ENCODE data around the gene KCNQ1OT1. TPM values are rescaled to one million over a fixed set of nuclear protein-coding genes. Genes with fewer than 3 reads are reported as not detected.

Gene KCNQ1OT1
- total and polyA plus RNA-seq, 8 donors: under 0.01 to 15.1 (median 2.3) TPM

DNA sequence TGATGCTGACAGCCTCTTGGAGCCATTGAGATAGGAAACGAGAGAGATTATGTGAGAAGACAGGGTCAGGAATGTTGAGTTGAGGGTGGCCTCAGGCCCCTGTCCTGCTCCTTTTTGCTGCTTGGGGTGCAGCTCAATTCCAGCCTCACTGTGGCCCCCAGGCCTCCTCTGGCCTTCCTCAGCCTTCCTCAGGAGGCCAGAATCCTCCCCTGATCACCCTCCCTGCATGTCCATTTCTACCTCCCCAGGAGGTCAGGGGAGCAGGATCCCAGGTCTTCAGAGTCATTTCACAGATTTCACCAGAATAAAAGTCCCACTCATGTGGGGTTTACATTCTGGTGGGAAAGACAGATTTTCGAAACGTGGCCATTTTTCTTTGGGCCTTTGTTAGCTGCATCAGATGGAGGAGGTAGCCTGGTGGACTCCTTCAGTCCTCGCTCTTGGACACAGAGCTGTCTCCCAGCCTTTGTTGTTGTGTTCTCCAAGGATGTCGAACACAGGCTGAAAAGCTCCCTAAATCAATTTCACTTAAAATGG lies 2.2 kb upstream of the KCNQ1OT1 start:
- intact Hi-C loops (cut with DNase I; ENCODE audit: low total_unique reads): loop anchor here (10.0 kb wide), 1 partner anchor 173 kb away; no protein-coding TSS in a partner anchor
- Histone ChIP-seq H3K36me3 (no peaks in the 10 kb centered on the region), H3K4me3 (no peak overlapping the region), H3K27me3 (no peaks in the 10 kb centered on the region), H3K27ac (peak overlapping the region in 1 of 5 donors; percentile 89), H3K4me1 (peaks cover 0 to 47% (median 26%) of the 10 kb centered on the region in 4 donors), H3K9me3 (no peaks in the 10 kb centered on the region)
- no peak for DNase-seq
- TF ChIP-seq EP300 (IDR thresholded peaks at IDR 0.05): no peak
- TF ChIP-seq, protein P1, sequence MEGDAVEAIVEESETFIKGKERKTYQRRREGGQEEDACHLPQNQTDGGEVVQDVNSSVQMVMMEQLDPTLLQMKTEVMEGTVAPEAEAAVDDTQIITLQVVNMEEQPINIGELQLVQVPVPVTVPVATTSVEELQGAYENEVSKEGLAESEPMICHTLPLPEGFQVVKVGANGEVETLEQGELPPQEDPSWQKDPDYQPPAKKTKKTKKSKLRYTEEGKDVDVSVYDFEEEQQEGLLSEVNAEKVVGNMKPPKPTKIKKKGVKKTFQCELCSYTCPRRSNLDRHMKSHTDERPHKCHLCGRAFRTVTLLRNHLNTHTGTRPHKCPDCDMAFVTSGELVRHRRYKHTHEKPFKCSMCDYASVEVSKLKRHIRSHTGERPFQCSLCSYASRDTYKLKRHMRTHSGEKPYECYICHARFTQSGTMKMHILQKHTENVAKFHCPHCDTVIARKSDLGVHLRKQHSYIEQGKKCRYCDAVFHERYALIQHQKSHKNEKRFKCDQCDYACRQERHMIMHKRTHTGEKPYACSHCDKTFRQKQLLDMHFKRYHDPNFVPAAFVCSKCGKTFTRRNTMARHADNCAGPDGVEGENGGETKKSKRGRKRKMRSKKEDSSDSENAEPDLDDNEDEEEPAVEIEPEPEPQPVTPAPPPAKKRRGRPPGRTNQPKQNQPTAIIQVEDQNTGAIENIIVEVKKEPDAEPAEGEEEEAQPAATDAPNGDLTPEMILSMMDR (IDR thresholded peaks at IDR 0.05): no peak
- TF ChIP-seq POLR2AphosphoS5 (IDR thresholded peaks at IDR 0.05): no peak
- TF ChIP-seq POLR2A (IDR thresholded peaks at IDR 0.05): no peak
- 94 to 98% (median 96%) methylated on average over 5 of the region's 5 CpGs for WGBS, 5 donors

DNA sequence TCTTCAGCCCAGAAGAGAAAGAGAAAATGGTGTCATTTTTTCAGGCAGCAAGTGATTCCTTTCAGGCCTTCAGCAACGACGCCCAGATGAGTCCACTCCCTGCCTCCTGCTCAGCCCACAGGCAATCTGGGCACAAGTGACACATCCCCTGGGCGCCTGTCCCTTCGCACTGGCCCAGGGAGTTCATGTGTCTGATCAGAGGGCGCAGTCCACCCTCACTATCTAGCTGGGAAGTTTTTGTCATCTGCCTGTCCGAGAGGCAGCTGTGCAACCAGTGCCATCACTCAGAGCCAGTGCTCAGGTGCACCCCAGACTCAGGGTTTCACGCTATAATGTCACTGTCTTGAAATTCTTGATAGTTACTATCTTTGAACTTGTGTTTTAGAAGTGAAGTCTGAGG lies 1.4 kb upstream of the KCNQ1OT1 start:
- DNase-seq: no peak
- no peak for TF ChIP-seq EP300 (IDR thresholded peaks at IDR 0.05)
- TF ChIP-seq POLR2A (IDR thresholded peaks at IDR 0.05): no peak
- no peak for TF ChIP-seq POLR2AphosphoS5 (IDR thresholded peaks at IDR 0.05)
- TF ChIP-seq, protein P1 (IDR thresholded peaks at IDR 0.05): no peak
- H3K36me3 ChIP-seq: no peaks in the 10 kb centered on the region
- H3K27me3 ChIP-seq: no peaks in the 10 kb centered on the region
- H3K4me1 ChIP-seq: peaks cover 0 to 55% (median 26%) of the 10 kb centered on the region in 4 donors
- intact Hi-C loops (cut with DNase I; ENCODE audit: low total_unique reads): loop anchor here (10.0 kb wide), 1 partner anchor 174 kb away; no protein-coding TSS in a partner anchor
- H3K27ac ChIP-seq: peak overlapping the region in 4 of 5 donors; percentile 87 to 96 (median 90)
- no peaks in the 10 kb centered on the region for H3K9me3 ChIP-seq
- 69 to 91% (median 85%) methylated on average over 7 of the region's 7 CpGs for WGBS, 5 donors
- no peak overlapping the region for H3K4me3 ChIP-seq

DNA sequence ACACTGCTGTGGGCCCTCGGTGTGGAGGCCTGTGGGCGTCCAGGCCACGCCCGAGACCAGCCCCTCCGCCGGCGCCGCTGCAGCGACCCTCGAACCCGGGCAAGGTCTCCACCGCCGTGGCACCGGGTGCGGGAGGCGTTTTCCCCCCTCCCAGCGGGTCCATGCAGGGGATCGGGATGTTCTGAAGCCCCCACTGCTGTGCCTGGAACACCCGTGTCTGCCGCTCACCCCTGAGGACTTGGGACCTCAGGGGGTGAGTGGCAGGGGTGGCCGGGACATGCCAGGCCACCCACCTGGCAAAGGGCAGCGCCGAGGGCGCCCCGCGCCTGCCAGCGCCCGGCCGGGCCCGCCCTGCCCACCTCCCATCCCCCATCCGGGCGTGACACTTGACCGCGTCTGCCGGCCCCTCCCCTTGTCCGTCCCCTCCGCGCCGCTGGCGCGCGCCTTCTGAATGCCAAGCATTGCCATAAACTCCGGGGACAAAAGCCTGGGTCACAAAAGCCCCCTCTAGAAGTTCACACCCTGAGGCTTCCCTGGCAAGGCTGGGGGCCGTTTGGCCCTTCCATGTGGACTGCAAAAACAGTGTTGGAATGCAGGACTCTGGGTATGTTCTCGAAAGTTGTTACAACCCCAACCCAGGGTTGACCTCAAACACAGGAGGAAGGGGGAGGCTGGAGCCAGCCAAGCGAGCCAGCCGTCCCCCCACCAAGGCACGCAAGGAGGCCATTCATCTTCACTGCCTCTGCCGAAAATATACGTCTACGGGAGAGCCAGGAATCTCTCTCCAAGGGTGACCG lies 819 bp upstream of the KCNQ1OT1 start:
- peak overlapping the region; percentile 51 to 71 (median 64) for H3K4me3 ChIP-seq
- no peaks in the 10 kb centered on the region for H3K9me3 ChIP-seq
- peak overlapping the region; percentile 87 to 96 (median 92) for H3K27ac ChIP-seq
- TF ChIP-seq, protein P1 (IDR thresholded peaks at IDR 0.05): no peak
- TF ChIP-seq POLR2AphosphoS5 (IDR thresholded peaks at IDR 0.05) (no peak), EP300 (IDR thresholded peaks at IDR 0.05) (no peak), POLR2A (IDR thresholded peaks at IDR 0.05) (no peak)
- H3K4me1 ChIP-seq: peaks cover 0 to 61% (median 30%) of the 10 kb centered on the region in 4 donors
- no peaks in the 10 kb centered on the region for H3K27me3 ChIP-seq
- H3K36me3 ChIP-seq: no peaks in the 10 kb centered on the region
- 47 to 68% (median 58%) methylated on average over 16 to 52 of the region's 52 CpGs for WGBS, 5 donors
- intact Hi-C loops (cut with DNase I; ENCODE audit: low total_unique reads): loop anchor here (10.0 kb wide), 1 partner anchor 174 kb away; no protein-coding TSS in a partner anchor
- peak; percentile 64 to 82 for DNase-seq

DNA sequence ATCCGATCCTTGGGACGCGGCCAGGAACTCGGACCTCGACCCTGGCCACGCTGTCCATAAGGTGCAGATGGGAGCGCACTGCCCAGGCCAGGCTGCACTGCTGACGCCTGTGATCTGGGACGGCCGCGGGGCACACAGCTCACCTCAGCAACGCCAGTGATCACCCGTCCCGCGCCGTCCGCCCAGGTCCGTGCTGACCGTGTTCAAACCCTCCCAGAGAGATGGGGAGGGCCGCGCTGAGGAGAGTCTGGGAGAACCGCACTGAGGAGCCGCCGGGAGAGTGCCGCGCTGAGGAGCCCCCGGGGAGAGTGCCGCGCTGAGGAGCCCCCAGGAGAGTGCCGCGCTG lies 636 bp downstream of the KCNQ1OT1 start:
- Histone ChIP-seq H3K36me3 (no peaks in the 10 kb centered on the region), H3K27me3 (no peaks in the 10 kb centered on the region), H3K4me1 (peaks cover 0 to 75% (median 43%) of the 10 kb centered on the region in 4 donors), H3K27ac (peak overlapping the region; percentile 82 to 96 (median 89)), H3K4me3 (peak overlapping the region; percentile 63 to 72 (median 68)), H3K9me3 (no peaks in the 10 kb centered on the region)
- TF ChIP-seq, protein P1 (IDR thresholded peaks at IDR 0.05): no peak
- TF ChIP-seq POLR2A (IDR thresholded peaks at IDR 0.05) (no peak), POLR2AphosphoS5 (IDR thresholded peaks at IDR 0.05) (no peak)
- 43 to 75% (median 52%) methylated on average over 20 to 31 of the region's 31 CpGs for WGBS, 5 donors
- intact Hi-C loops (cut with DNase I; ENCODE audit: low total_unique reads): no loop called here
- DNase-seq: peak in 1 of 2 donors; percentile 52
